SK-N-SH treated with all-trans-retinoic acid at 6 μM for 48 hours (cell line): Measurements from ENCODE around the gene ANO10.

ENCODE experiments used
- CSDC2 ChIP-seq: fragments of 250-450 bp; sonication (Bioruptor Pico); IDR thresholded peaks from 2 replicates; pipeline ENCODE4 v1.5.0; 2020; ENCODE audit warnings: mild to moderate bottlenecking, moderate library complexity
- PATZ1 ChIP-seq: fragments of 250-450 bp; sonication (Bioruptor Pico); IDR thresholded peaks from 2 replicates; pipeline ENCODE4 v1.8.0; 2020; ENCODE audit warnings: mild to moderate bottlenecking, moderate library complexity, borderline replicate concordance
- RARB ChIP-seq: fragments of 250-450 bp; sonication (Bioruptor Pico); IDR thresholded peaks from 2 replicates; pipeline ENCODE4 v1.8.0; 2021; ENCODE audit warnings: mild to moderate bottlenecking, moderate library complexity
- TCF4 ChIP-seq: fragments of 250-450 bp; sonication (Bioruptor Pico); IDR thresholded peaks from 2 replicates; pipeline ENCODE4 v1.8.0; 2021; ENCODE audit warnings: mild to moderate bottlenecking, moderate library complexity, borderline replicate concordance
- ZFP30 ChIP-seq: fragments of 450-650 bp; formaldehyde crosslinking; IDR thresholded peaks from 2 replicates; pipeline ENCODE4 v1.5.0; 2022; ENCODE audit warnings: mild to moderate bottlenecking, moderate library complexity
- ZNF565 ChIP-seq: fragments of 450-650 bp; formaldehyde crosslinking; conservative IDR thresholded peaks from 2 replicates; pipeline ENCODE4 v1.5.0; 2020; ENCODE audit warnings: low read depth, mild to moderate bottlenecking, moderate library complexity
- ZNF70 ChIP-seq: fragments of 450-650 bp; formaldehyde crosslinking; IDR thresholded peaks from 2 replicates; pipeline ENCODE4 v1.5.0; 2020; ENCODE audit warnings: mild to moderate bottlenecking, moderate library complexity

GRCh38 chr3:43410592-43410991 lies 211.2 kb downstream of the ANO10 start:
- TF ChIP-seq PATZ1 (no peak), ZFP30 (no peak), CSDC2 (CRISPR knock-in tag) (no peak), ZNF565 (CRISPR knock-in tag) (no peak), RARB (CRISPR knock-in tag) (no peak), TCF4 (no peak), ZNF70 (CRISPR knock-in tag) (no peak)
